ENCODE measurements around the gene NKAIN2. TPM values are rescaled to one million over a fixed set of nuclear protein-coding genes. Genes with fewer than 3 reads are reported as not detected.

NKAIN2 gene
- total RNA-seq, 1 experiment from 2014 or later = 2.2 TPM

- H3K27ac ChIP-seq (ENCODE audit: low read depth, low read length, poor library complexity, severe bottlenecking) = no peak overlapping the region
- no peaks in the 10 kb centered on the region for H3K9me3 ChIP-seq (ENCODE audit: low read depth, low read length, poor library complexity, severe bottlenecking)
- no peaks in the 10 kb centered on the region for H3K4me1 ChIP-seq (ENCODE audit: insufficient read depth, low read length, poor library complexity, severe bottlenecking)
- BruUV-seq (replicated peaks) = no TSS peak
- no peaks in the 10 kb centered on the region for H3K36me3 ChIP-seq (ENCODE audit: insufficient read depth, low read length, poor library complexity, severe bottlenecking)
- H3K4me3 ChIP-seq (ENCODE audit: low read depth, low read length, poor library complexity, severe bottlenecking) = no peak overlapping the region
- DNase-seq (ENCODE audit: low spot score) = no peak
- ChIA-PET POLR2A (ENCODE audit: low non-redundant PET) (no interaction called here), CTCF (no interaction called here)
- no peaks in the 10 kb centered on the region for H3K27me3 ChIP-seq (replicated peaks; ENCODE audit: insufficient read depth, low read depth, low read length, poor library complexity)
- intact Hi-C loops (cut with micrococcal nuclease; ENCODE audit: unreplicated experiment) = no loop called here
- TF ChIP-seq CTCF (conservative IDR thresholded peaks at IDR 0.05; ENCODE audit: low read depth, low read length) = no peak
- no peak for TF ChIP-seq EZH2 (IDR thresholded peaks at IDR 0.05; ENCODE audit: borderline replicate concordance, low read depth, low read length, poor library complexity, severe bottlenecking)
Measured at GRCh38 chr6:124283486-124283885, 479.8 kb downstream of the NKAIN2 start.

GRCh38 chr6:124285146-124285545, 481.5 kb downstream of the NKAIN2 start:
- Histone ChIP-seq H3K9me3 (ENCODE audit: low read depth, low read length, poor library complexity, severe bottlenecking) (no peaks in the 10 kb centered on the region), H3K27ac (ENCODE audit: low read depth, low read length, poor library complexity, severe bottlenecking) (no peak overlapping the region), H3K27me3 (replicated peaks; ENCODE audit: insufficient read depth, low read depth, low read length, poor library complexity) (no peaks in the 10 kb centered on the region), H3K4me3 (ENCODE audit: low read depth, low read length, poor library complexity, severe bottlenecking) (no peak overlapping the region), H3K36me3 (ENCODE audit: insufficient read depth, low read length, poor library complexity, severe bottlenecking) (no peaks in the 10 kb centered on the region), H3K4me1 (ENCODE audit: insufficient read depth, low read length, poor library complexity, severe bottlenecking) (no peaks in the 10 kb centered on the region)
- ChIA-PET CTCF (no interaction called here), POLR2A (ENCODE audit: low non-redundant PET) (no interaction called here)
- intact Hi-C loops (cut with micrococcal nuclease; ENCODE audit: unreplicated experiment) = no loop called here
- BruUV-seq (replicated peaks) = no TSS peak
- DNase-seq (ENCODE audit: low spot score) = no peak
- no peak for TF ChIP-seq EZH2 (IDR thresholded peaks at IDR 0.05; ENCODE audit: borderline replicate concordance, low read depth, low read length, poor library complexity, severe bottlenecking)
- TF ChIP-seq CTCF (conservative IDR thresholded peaks at IDR 0.05; ENCODE audit: low read depth, low read length) = no peak

GRCh38 chr6:124294574-124295200, 491.0 kb downstream of the NKAIN2 start:
- Histone ChIP-seq H3K4me1 (ENCODE audit: insufficient read depth, low read length, poor library complexity, severe bottlenecking) (no peaks in the 10 kb centered on the region), H3K4me3 (ENCODE audit: low read depth, low read length, poor library complexity, severe bottlenecking) (no peak overlapping the region), H3K27me3 (replicated peaks; ENCODE audit: insufficient read depth, low read depth, low read length, poor library complexity) (no peaks in the 10 kb centered on the region), H3K27ac (ENCODE audit: low read depth, low read length, poor library complexity, severe bottlenecking) (no peak overlapping the region), H3K36me3 (ENCODE audit: insufficient read depth, low read length, poor library complexity, severe bottlenecking) (no peaks in the 10 kb centered on the region), H3K9me3 (ENCODE audit: low read depth, low read length, poor library complexity, severe bottlenecking) (no peaks in the 10 kb centered on the region)
- CTCF ChIA-PET = no interaction called here
- DNase-seq (ENCODE audit: low spot score) = no peak
- no peak for TF ChIP-seq CTCF (conservative IDR thresholded peaks at IDR 0.05; ENCODE audit: low read depth, low read length)
- TF ChIP-seq EZH2 (IDR thresholded peaks at IDR 0.05; ENCODE audit: borderline replicate concordance, low read depth, low read length, poor library complexity, severe bottlenecking) = no peak
- POLR2A ChIA-PET (ENCODE audit: low non-redundant PET) = interaction anchor here (0.6 kb wide), 1 partner anchor 276 kb away, joined by 3 read pairs; no protein-coding TSS in a partner anchor
- intact Hi-C loops (cut with micrococcal nuclease; ENCODE audit: unreplicated experiment) = no loop called here
- no TSS peak for BruUV-seq (replicated peaks)
